ENCODE data around the gene DNHD1.
A peak's percentile ranks its signal among the peaks of the same experiment; 100 is the strongest.

Gene DNHD1

GRCh38 chr11:6565325-6565724, 68.2 kb downstream of the DNHD1 start:
- DNase-seq (ENCODE audit: low spot score) = no peak

- DNase-seq (ENCODE audit: low spot score) = no peak
Measured at GRCh38 chr11:6565988-6566703, 69.1 kb downstream of the DNHD1 start.

- no peak for DNase-seq (ENCODE audit: low spot score)
Measured at GRCh38 chr11:6566704-6567370, 69.8 kb downstream of the DNHD1 start.

GRCh38 chr11:6567371-6567745, 70.3 kb downstream of the DNHD1 start:
- DNase-seq (ENCODE audit: low spot score) = no peak

- peak; percentile 76 for DNase-seq (ENCODE audit: low spot score)
Measured at GRCh38 chr11:6568191-6568918, 71.3 kb downstream of the DNHD1 start.

- no peak for DNase-seq (ENCODE audit: low spot score)
Measured at GRCh38 chr11:6569706-6570105, 72.6 kb downstream of the DNHD1 start.

GRCh38 chr11:6570691-6571427, 73.8 kb downstream of the DNHD1 start:
- DNase-seq (ENCODE audit: low spot score) = no peak

- DNase-seq (ENCODE audit: low spot score) = no peak
Measured at GRCh38 chr11:6571434-6572008, 74.4 kb downstream of the DNHD1 start.

- peak; percentile 84 for DNase-seq (ENCODE audit: low spot score)
Measured at GRCh38 chr11:6572215-6572614, 75.1 kb downstream of the DNHD1 start.

GRCh38 chr11:6574816-6575715, 78.0 kb downstream of the DNHD1 start:
- no peak for DNase-seq (ENCODE audit: low spot score)

- DNase-seq (ENCODE audit: low spot score) = peak; percentile 45
Measured at GRCh38 chr11:6576471-6577373, 79.6 kb downstream of the DNHD1 start.

- DNase-seq (ENCODE audit: low spot score) = no peak
Measured at GRCh38 chr11:6578134-6578533, 81.1 kb downstream of the DNHD1 start.

- DNase-seq (ENCODE audit: low spot score) = no peak
Measured at GRCh38 chr11:6579681-6580080, 82.6 kb downstream of the DNHD1 start.

- no peak for DNase-seq (ENCODE audit: low spot score)
Measured at GRCh38 chr11:6583584-6583983, 86.5 kb downstream of the DNHD1 start.

- DNase-seq (ENCODE audit: low spot score) = no peak
Measured at GRCh38 chr11:6584528-6584927, 87.4 kb downstream of the DNHD1 start.

- no peak for DNase-seq (ENCODE audit: low spot score)
Measured at GRCh38 chr11:6586434-6587359, 89.6 kb downstream of the DNHD1 start.

GRCh38 chr11:6587360-6587953, 90.4 kb downstream of the DNHD1 start:
- no peak for DNase-seq (ENCODE audit: low spot score)

- no peak for DNase-seq (ENCODE audit: low spot score)
Measured at GRCh38 chr11:6588018-6588417, 90.9 kb downstream of the DNHD1 start.
